Activated CD4-positive, alpha-beta T cell treated with anti-CD3 and anti-CD28 coated beads, Interleukin-2, amount 50 U/mL, for 48 hours (primary cell): Measurements from ENCODE around the gene IL9.

Experiments used
- DNase-seq, 2 experiments: peaks; one replicate each; pipeline ENCODE4 v3.0.0-alpha.2; 2020

The IL9 gene

GRCh38 chr5:135895474-135896006 lies at the start of gene IL9:
Gene IL9, minus strand, starts transcription at chr5:135895841. Its CDS starts 25 bp downstream, at chr5:135895816.
- peak in 1 of 2 experiments; percentile 10 for DNase-seq

- peak; percentile 12 to 26 for DNase-seq
Measured at GRCh38 chr5:135944967-135945560, 49.4 kb upstream of the IL9 start.

GRCh38 chr5:135944564-135944963 lies 48.9 kb upstream of the IL9 start:
- no peak for DNase-seq

- no peak for DNase-seq
Measured at GRCh38 chr5:135942202-135942771, 46.6 kb upstream of the IL9 start.

- no peak for DNase-seq
Measured at GRCh38 chr5:135941711-135942110, 46.1 kb upstream of the IL9 start.

GRCh38 chr5:135937245-135937911 lies 41.7 kb upstream of the IL9 start:
- DNase-seq, result no peak

- DNase-seq, result no peak
Measured at GRCh38 chr5:135934939-135935338, 39.3 kb upstream of the IL9 start.

GRCh38 chr5:135930949-135931295 lies 35.3 kb upstream of the IL9 start:
- DNase-seq, result no peak

- no peak for DNase-seq
Measured at GRCh38 chr5:135930029-135930948, 34.6 kb upstream of the IL9 start.

GRCh38 chr5:135921388-135921787 lies 25.7 kb upstream of the IL9 start:
- DNase-seq, result no peak

GRCh38 chr5:135920199-135920598 lies 24.6 kb upstream of the IL9 start:
- no peak for DNase-seq

- DNase-seq, result no peak
Measured at GRCh38 chr5:135916638-135917263, 21.1 kb upstream of the IL9 start.

GRCh38 chr5:135915466-135916001 lies 19.9 kb upstream of the IL9 start:
- DNase-seq, result no peak

GRCh38 chr5:135913713-135914626 lies 18.3 kb upstream of the IL9 start:
- no peak for DNase-seq

GRCh38 chr5:135905144-135905543 lies 9.5 kb upstream of the IL9 start:
- DNase-seq, result no peak

GRCh38 chr5:135901633-135902032 lies 6.0 kb upstream of the IL9 start:
- no peak for DNase-seq

GRCh38 chr5:135900276-135900675 lies 4.6 kb upstream of the IL9 start:
- DNase-seq, result no peak

GRCh38 chr5:135898651-135899050 lies 3.0 kb upstream of the IL9 start:
- DNase-seq, result no peak

- DNase-seq, result no peak
Measured at GRCh38 chr5:135894789-135895188, 852 bp downstream of the IL9 start.

- no peak for DNase-seq
Measured at GRCh38 chr5:135894276-135894675, 1.4 kb downstream of the IL9 start.

GRCh38 chr5:135891791-135892190 lies 3.9 kb downstream of the IL9 start:
- no peak for DNase-seq
